ENCODE measurements around the gene GRIP2.

GRIP2 gene

GRCh38 chr3:14561051-14561960 lies 21.2 kb upstream of the GRIP2 start:
- DNase-seq: no peak

GRCh38 chr3:14560110-14560509 lies 20.0 kb upstream of the GRIP2 start:
- no peak for DNase-seq

GRCh38 chr3:14558029-14558428 lies 17.9 kb upstream of the GRIP2 start:
- no peak for DNase-seq

GRCh38 chr3:14555835-14556234 lies 15.7 kb upstream of the GRIP2 start:
- no peak for DNase-seq

GRCh38 chr3:14554715-14555114 lies 14.6 kb upstream of the GRIP2 start:
- DNase-seq: no peak

- no peak for DNase-seq
Measured at GRCh38 chr3:14553871-14554270, 13.7 kb upstream of the GRIP2 start.

- no peak for DNase-seq
Measured at GRCh38 chr3:14552717-14553116, 12.6 kb upstream of the GRIP2 start.

GRCh38 chr3:14552041-14552648 lies 12.0 kb upstream of the GRIP2 start:
- DNase-seq: no peak

- no peak for DNase-seq
Measured at GRCh38 chr3:14550651-14551611, 10.8 kb upstream of the GRIP2 start.

GRCh38 chr3:14550181-14550580 lies 10.0 kb upstream of the GRIP2 start:
- DNase-seq: no peak

- DNase-seq: no peak
Measured at GRCh38 chr3:14549256-14549919, 9.2 kb upstream of the GRIP2 start.

GRCh38 chr3:14548321-14548729 lies 8.2 kb upstream of the GRIP2 start:
- DNase-seq: no peak

- DNase-seq: no peak
Measured at GRCh38 chr3:14547693-14548092, 7.6 kb upstream of the GRIP2 start.

GRCh38 chr3:14546041-14546440 lies 5.9 kb upstream of the GRIP2 start:
- DNase-seq: no peak

- no peak for DNase-seq
Measured at GRCh38 chr3:14545251-14545635, 5.1 kb upstream of the GRIP2 start.

- DNase-seq: no peak
Measured at GRCh38 chr3:14544282-14545250, 4.4 kb upstream of the GRIP2 start.

GRCh38 chr3:14543446-14543845 lies 3.3 kb upstream of the GRIP2 start:
- no peak for DNase-seq

- DNase-seq: no peak
Measured at GRCh38 chr3:14542656-14543055, 2.5 kb upstream of the GRIP2 start.

GRCh38 chr3:14541646-14542045 lies 1.5 kb upstream of the GRIP2 start:
- no peak for DNase-seq

- DNase-seq: no peak
Measured at GRCh38 chr3:14540821-14541385, 761 bp upstream of the GRIP2 start.

- DNase-seq: no peak
Measured at GRCh38 chr3:14539384-14539741, 779 bp downstream of the GRIP2 start.

Data from CD4-positive, alpha-beta T cell treated with Interferon gamma for 1 hour (primary cell).